Effector memory CD4-positive, alpha-beta T cell (primary cell): ENCODE measurements around the gene RNF220.

Source experiments
- DNase-seq, 3 donors: peaks; one replicate each; pipeline ENCODE4 v3.0.0-alpha.2; 2020
- H3K27ac ChIP-seq: 2 replicates; pipeline ENCODE4 v1.7.0; 2013; ENCODE audit warnings: mild to moderate bottlenecking, low read length, moderate library complexity; ENCODE audit not compliant: insufficient read depth, poor library complexity, severe bottlenecking
- H3K27me3 ChIP-seq: replicated peaks from 2 replicates; pipeline ENCODE4 v1.7.0; 2013; ENCODE audit warnings: mild to moderate bottlenecking, low read length; ENCODE audit not compliant: insufficient read depth, control insufficient read depth, poor library complexity, severe bottlenecking
- H3K36me3 ChIP-seq: 2 replicates; pipeline ENCODE4 v1.7.0; 2013; ENCODE audit warnings: mild to moderate bottlenecking, low read length, moderate library complexity; ENCODE audit not compliant: control insufficient read depth, insufficient read depth
- H3K4me1 ChIP-seq: 2 replicates; pipeline ENCODE4 v1.7.0; 2013; ENCODE audit warnings: low read length, mild to moderate bottlenecking; ENCODE audit not compliant: control insufficient read depth, insufficient read depth, poor library complexity, severe bottlenecking
- H3K4me3 ChIP-seq: 2 replicates; pipeline ENCODE4 v1.7.0; 2013; ENCODE audit warnings: low read length, low read depth, mild to moderate bottlenecking; ENCODE audit not compliant: insufficient read depth, poor library complexity, severe bottlenecking
- H3K9me3 ChIP-seq: 2 replicates; pipeline ENCODE4 v1.7.0; 2013; ENCODE audit warnings: mild to moderate bottlenecking, low read length, moderate library complexity; ENCODE audit not compliant: control insufficient read depth

RNF220 gene

GRCh38 chr1:44682883-44683265, 277.8 kb downstream of the RNF220 start:
- Histone ChIP-seq H3K36me3 (no peaks in the 10 kb centered on the region), H3K4me3 (no peak overlapping the region), H3K9me3 (no peaks in the 10 kb centered on the region), H3K4me1 (no peaks in the 10 kb centered on the region), H3K27me3 (no peaks in the 10 kb centered on the region), H3K27ac (no peak overlapping the region)
- no peak for DNase-seq

DNA sequence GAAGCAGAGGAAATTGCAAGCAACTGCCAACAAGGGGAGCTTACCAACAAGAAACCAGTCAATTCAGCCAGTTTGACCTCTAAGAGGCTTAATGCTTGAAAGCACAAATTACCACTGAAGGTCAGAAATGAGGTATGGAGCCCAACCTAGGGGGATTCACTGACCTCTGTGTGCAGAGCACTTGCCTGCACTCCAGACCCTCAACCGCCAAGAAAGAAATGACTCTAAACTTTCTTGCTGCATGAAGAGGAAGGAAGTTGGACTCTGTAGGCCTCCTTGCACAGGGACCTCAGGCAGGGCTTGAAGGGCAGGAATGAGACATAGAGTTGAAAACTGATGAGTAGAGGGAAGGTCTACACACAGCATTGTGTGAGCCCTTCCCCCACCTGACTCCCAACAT, 279.5 kb downstream of the RNF220 start:
- no peak for DNase-seq

GRCh38 chr1:44685218-44685617, 280.2 kb downstream of the RNF220 start:
- H3K27me3 ChIP-seq: no peaks in the 10 kb centered on the region
- H3K27ac ChIP-seq: no peak overlapping the region
- no peak for DNase-seq
- H3K36me3 ChIP-seq: no peaks in the 10 kb centered on the region
- no peaks in the 10 kb centered on the region for H3K9me3 ChIP-seq
- no peaks in the 10 kb centered on the region for H3K4me1 ChIP-seq
- no peak overlapping the region for H3K4me3 ChIP-seq

More for the DNA sequence above, 279.5 kb downstream of the RNF220 start:
- Histone ChIP-seq H3K4me3 (no peak overlapping the region), H3K27me3 (no peaks in the 10 kb centered on the region), H3K9me3 (no peaks in the 10 kb centered on the region), H3K36me3 (no peaks in the 10 kb centered on the region), H3K27ac (no peak overlapping the region), H3K4me1 (no peaks in the 10 kb centered on the region)

DNA sequence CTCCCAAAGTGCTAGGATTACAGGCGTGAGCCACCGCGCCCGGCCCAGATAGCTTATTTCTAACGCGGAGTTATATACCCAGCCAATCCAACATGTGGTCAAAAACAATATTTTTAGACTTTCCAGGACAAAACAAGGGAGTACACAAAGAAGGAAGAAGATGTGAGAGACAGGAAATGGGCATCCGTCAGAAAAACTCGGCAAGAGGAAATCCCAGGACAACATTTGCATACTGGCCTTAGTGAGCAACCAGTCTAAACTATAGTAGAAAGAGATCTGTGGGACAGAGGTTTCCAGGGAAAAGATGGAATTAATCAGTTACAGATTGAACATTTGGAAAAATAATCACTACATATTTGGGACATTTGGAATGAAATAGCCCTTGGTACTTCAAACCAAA, 280.8 kb downstream of the RNF220 start:
- Histone ChIP-seq H3K27ac (no peak overlapping the region), H3K27me3 (no peaks in the 10 kb centered on the region), H3K4me1 (no peaks in the 10 kb centered on the region), H3K4me3 (no peak overlapping the region), H3K36me3 (no peaks in the 10 kb centered on the region), H3K9me3 (no peaks in the 10 kb centered on the region)
- no peak for DNase-seq

DNA sequence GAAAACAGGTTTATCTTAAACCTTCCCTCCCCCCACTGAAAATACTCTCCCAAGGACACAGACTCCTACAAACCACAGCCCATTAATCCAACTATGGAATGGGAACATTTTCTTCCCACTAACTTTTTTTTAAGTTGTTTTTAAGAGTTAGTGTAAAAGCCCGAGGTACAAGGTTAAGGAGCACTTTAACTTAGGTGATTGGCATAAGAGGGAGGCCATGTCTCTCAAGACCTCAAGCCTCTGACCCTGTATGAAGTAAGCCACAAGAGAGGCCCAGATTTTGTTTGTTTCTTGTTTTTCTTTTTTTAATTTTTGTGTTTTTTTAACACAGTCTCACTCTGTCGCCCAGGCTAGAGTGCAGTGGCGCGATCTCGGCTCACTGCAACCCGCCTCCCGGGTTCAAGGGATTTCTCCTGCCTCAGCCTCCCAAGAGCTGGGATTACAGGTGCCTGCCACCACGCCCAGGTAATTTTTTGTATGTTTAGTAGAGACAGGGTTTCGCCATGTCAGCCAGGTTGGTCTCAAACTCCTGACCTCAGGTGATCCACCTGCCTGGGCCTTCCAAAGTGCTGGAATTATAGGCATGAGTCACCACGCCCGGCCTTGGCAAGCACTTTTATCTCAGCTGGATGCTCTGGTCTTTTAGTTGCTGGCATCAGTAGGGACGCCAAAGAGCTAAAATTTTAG, 283.8 kb downstream of the RNF220 start:
- Histone ChIP-seq H3K27ac (no peak overlapping the region), H3K9me3 (no peaks in the 10 kb centered on the region), H3K4me1 (no peaks in the 10 kb centered on the region), H3K4me3 (no peak overlapping the region), H3K27me3 (no peaks in the 10 kb centered on the region), H3K36me3 (no peaks in the 10 kb centered on the region)
- DNase-seq: no peak

- no peaks in the 10 kb centered on the region for H3K9me3 ChIP-seq
- H3K36me3 ChIP-seq: no peaks in the 10 kb centered on the region
- no peak overlapping the region for H3K27ac ChIP-seq
- H3K27me3 ChIP-seq: no peaks in the 10 kb centered on the region
- H3K4me3 ChIP-seq: no peak overlapping the region
- no peaks in the 10 kb centered on the region for H3K4me1 ChIP-seq
- DNase-seq: no peak
These were observed 284.4 kb downstream of the RNF220 start for GRCh38 chr1:44689447-44689765.

- Histone ChIP-seq H3K27me3 (no peaks in the 10 kb centered on the region), H3K4me3 (no peak overlapping the region), H3K4me1 (peaks cover 5% of the 10 kb centered on the region), H3K36me3 (no peaks in the 10 kb centered on the region), H3K27ac (no peak overlapping the region), H3K9me3 (no peaks in the 10 kb centered on the region)
- DNase-seq: no peak
These were observed 288.1 kb downstream of the RNF220 start for GRCh38 chr1:44693159-44693558.

- DNase-seq: no peak
- peaks cover 5% of the 10 kb centered on the region for H3K4me1 ChIP-seq
These were observed 288.8 kb downstream of the RNF220 start for GRCh38 chr1:44693900-44694299.

GRCh38 chr1:44694863-44695478, 289.9 kb downstream of the RNF220 start:
- H3K27me3 ChIP-seq: no peaks in the 10 kb centered on the region
- no peak overlapping the region for H3K4me3 ChIP-seq
- H3K27ac ChIP-seq: no peak overlapping the region
- no peak for DNase-seq
- H3K36me3 ChIP-seq: no peaks in the 10 kb centered on the region
- no peaks in the 10 kb centered on the region for H3K9me3 ChIP-seq
- peaks cover 5% of the 10 kb centered on the region for H3K4me1 ChIP-seq

More at GRCh38 chr1:44693900-44694299, 288.8 kb downstream of the RNF220 start:
- Histone ChIP-seq H3K9me3 (no peaks in the 10 kb centered on the region), H3K27me3 (no peaks in the 10 kb centered on the region), H3K27ac (no peak overlapping the region), H3K36me3 (no peaks in the 10 kb centered on the region), H3K4me3 (no peak overlapping the region)

- H3K27me3 ChIP-seq: no peaks in the 10 kb centered on the region
- H3K4me1 ChIP-seq: peaks cover 5% of the 10 kb centered on the region
- H3K36me3 ChIP-seq: no peaks in the 10 kb centered on the region
- no peak overlapping the region for H3K27ac ChIP-seq
- no peak overlapping the region for H3K4me3 ChIP-seq
- no peak for DNase-seq
- no peaks in the 10 kb centered on the region for H3K9me3 ChIP-seq
These were observed 290.6 kb downstream of the RNF220 start for GRCh38 chr1:44695671-44696070.
